Peyer's patch (tissue), 4 donors: ENCODE data around the gene NOG.

Experiments
- POLR2A ChIP-seq, 2 donors: fragments of 450-650 bp; IDR thresholded peaks; one replicate each; pipeline ENCODE4 v1.5.1; 2017; ENCODE audit warnings: antibody characterized with exemption in 2 of 2, mild to moderate bottlenecking in 2 of 2, moderate library complexity in 2 of 2
- TF ChIP-seq, protein P1 (sequence below), 6 experiments: fragments of 450-650 bp in 4 of 6; fragments of 200-600 bp in 2 of 6; sonication (generic) in 1 of 6; IDR thresholded peaks; one replicate each; pipeline ENCODE4 v1.5.1; 2017 to 2019; ENCODE audit warnings: antibody characterized with exemption in 6 of 6, mild to moderate bottlenecking in 3 of 6, moderate library complexity in 1 of 6

DNA sequence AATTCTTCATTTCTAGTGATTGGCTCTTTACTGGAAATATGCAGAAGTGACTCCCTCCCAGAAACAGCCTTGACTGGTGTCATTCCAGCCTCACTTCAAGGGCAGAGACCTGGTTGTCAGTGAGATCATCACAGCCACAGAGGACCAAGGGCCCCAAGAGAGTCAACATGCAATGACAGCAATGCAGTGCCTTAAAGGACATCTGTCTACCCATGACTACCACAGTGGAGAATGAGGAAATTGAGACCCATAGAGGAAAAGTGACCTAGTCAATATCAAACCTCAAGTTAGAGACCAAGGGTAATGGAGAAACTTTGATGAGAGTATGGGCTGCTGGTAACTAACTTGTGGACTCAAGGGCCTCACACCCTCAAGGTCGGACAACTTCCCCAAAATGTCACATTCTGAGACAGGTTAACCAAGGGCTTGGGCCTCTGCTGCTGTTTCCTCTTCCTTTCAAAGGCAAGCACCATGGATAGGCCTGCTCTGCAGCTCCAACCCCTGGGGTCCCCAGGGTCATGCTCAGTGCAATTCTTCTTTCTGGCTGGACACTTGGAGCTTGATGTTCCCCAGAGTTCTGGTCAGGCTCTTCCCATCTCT, 11.3 kb downstream of the NOG start:
- TF ChIP-seq, protein P1, sequence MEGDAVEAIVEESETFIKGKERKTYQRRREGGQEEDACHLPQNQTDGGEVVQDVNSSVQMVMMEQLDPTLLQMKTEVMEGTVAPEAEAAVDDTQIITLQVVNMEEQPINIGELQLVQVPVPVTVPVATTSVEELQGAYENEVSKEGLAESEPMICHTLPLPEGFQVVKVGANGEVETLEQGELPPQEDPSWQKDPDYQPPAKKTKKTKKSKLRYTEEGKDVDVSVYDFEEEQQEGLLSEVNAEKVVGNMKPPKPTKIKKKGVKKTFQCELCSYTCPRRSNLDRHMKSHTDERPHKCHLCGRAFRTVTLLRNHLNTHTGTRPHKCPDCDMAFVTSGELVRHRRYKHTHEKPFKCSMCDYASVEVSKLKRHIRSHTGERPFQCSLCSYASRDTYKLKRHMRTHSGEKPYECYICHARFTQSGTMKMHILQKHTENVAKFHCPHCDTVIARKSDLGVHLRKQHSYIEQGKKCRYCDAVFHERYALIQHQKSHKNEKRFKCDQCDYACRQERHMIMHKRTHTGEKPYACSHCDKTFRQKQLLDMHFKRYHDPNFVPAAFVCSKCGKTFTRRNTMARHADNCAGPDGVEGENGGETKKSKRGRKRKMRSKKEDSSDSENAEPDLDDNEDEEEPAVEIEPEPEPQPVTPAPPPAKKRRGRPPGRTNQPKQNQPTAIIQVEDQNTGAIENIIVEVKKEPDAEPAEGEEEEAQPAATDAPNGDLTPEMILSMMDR (IDR thresholded peaks at IDR 0.05) = no peak
- no peak for TF ChIP-seq POLR2A (IDR thresholded peaks at IDR 0.05)
